Mesenchymal stem cell (in vitro differentiated cells and primary cell): ENCODE measurements around the gene CYB5R3.
"Not testable (repeated sequence)": the region's sequence is repeated elsewhere in the genome, so short reads cannot be mapped to it uniquely, and the experiment has no call there.

Source experiments
- DNase-seq: peaks from one replicate; pipeline ENCODE4 v3.0.0-alpha.2; 2013
- H2AFZ ChIP-seq: one replicate; pipeline ENCODE4 v1.6.1; 2013; ENCODE audit warnings: low read depth, mild to moderate bottlenecking, control low read depth, inconsistent platforms, low read length, moderate library complexity
- H2AK5ac ChIP-seq: 2 replicates; pipeline ENCODE4 v1.6.1; 2013; ENCODE audit warnings: low read length, moderate library complexity, mild to moderate bottlenecking, inconsistent platforms; ENCODE audit not compliant: severe bottlenecking
- H2BK120ac ChIP-seq: one replicate; pipeline ENCODE4 v1.6.1; 2013; ENCODE audit warnings: low read depth, mild to moderate bottlenecking, inconsistent platforms, low read length, moderate library complexity
- H2BK12ac ChIP-seq, 2 experiments: one replicate each; pipeline ENCODE4 v1.6.1; 2013; ENCODE audit warnings: inconsistent platforms in 2 of 2, low read length in 2 of 2, mild to moderate bottlenecking in 2 of 2, moderate library complexity in 2 of 2, control low read depth in 1 of 2
- H2BK15ac ChIP-seq: one replicate; pipeline ENCODE4 v1.6.1; 2013; ENCODE audit warnings: mild to moderate bottlenecking, low read depth, inconsistent platforms; ENCODE audit not compliant: poor library complexity, severe bottlenecking
- H2BK5ac ChIP-seq: 2 replicates; pipeline ENCODE4 v1.6.1; 2013; ENCODE audit warnings: low read depth, mild to moderate bottlenecking, low read length, control low read depth, inconsistent platforms; ENCODE audit not compliant: poor library complexity, severe bottlenecking
- H3K14ac ChIP-seq, 2 experiments: one replicate each; pipeline ENCODE4 v1.6.1; 2013; ENCODE audit warnings: inconsistent platforms in 2 of 2, low read length in 2 of 2, control low read depth in 1 of 2, mild to moderate bottlenecking in 1 of 2, moderate library complexity in 1 of 2
- H3K18ac ChIP-seq, 2 experiments: one replicate each; pipeline ENCODE4 v1.6.1; 2013; ENCODE audit warnings: inconsistent platforms in 2 of 2, low read length in 2 of 2, control low read depth in 1 of 2, low read depth in 1 of 2, mild to moderate bottlenecking in 1 of 2
- H3K23ac ChIP-seq, 2 experiments: one replicate each; pipeline ENCODE4 v1.6.1; 2013; ENCODE audit warnings: inconsistent platforms in 2 of 2, low read length in 2 of 2, mild to moderate bottlenecking in 2 of 2, moderate library complexity in 2 of 2, control low read depth in 1 of 2
- H3K27ac ChIP-seq: 2 replicates; pipeline ENCODE4 v1.5.1; 2013; ENCODE audit warnings: mild to moderate bottlenecking, moderate library complexity, low read length, control low read depth, inconsistent platforms; ENCODE audit not compliant: poor library complexity, severe bottlenecking
- H3K27me3 ChIP-seq, 2 experiments: 2 replicates each; pipeline versions ENCODE4 v1.6.1 to v1.7.0; 2013; ENCODE audit warnings: low read length in 2 of 2, mild to moderate bottlenecking in 2 of 2, moderate library complexity in 2 of 2, control low read depth in 1 of 2, inconsistent platforms in 1 of 2; ENCODE audit not compliant: control insufficient read depth in 1 of 2, insufficient read depth in 1 of 2
- H3K36me3 ChIP-seq, 2 experiments: 2 replicates each; pipeline versions ENCODE4 v1.6.1 to v1.7.0; 2013; ENCODE audit warnings: low read length in 2 of 2, control low read depth in 1 of 2, inconsistent platforms in 1 of 2, low read depth in 1 of 2, mild to moderate bottlenecking in 1 of 2; ENCODE audit not compliant: insufficient read depth in 2 of 2, control insufficient read depth in 1 of 2
- H3K4ac ChIP-seq, 2 experiments: one replicate each; pipeline ENCODE4 v1.6.1; 2013; ENCODE audit warnings: inconsistent platforms in 2 of 2, low read length in 2 of 2, mild to moderate bottlenecking in 2 of 2, moderate library complexity in 2 of 2, control low read depth in 1 of 2, low read depth in 1 of 2
- H3K4me1 ChIP-seq: 2 replicates; pipeline ENCODE4 v1.6.1; 2013; ENCODE audit warnings: low read depth, low read length, control low read depth; ENCODE audit not compliant: control insufficient read depth, insufficient read depth
- H3K4me2 ChIP-seq: 2 replicates; pipeline ENCODE4 v1.6.1; 2013; ENCODE audit warnings: low read length, mild to moderate bottlenecking, inconsistent platforms; ENCODE audit not compliant: poor library complexity, severe bottlenecking
- H3K4me3 ChIP-seq, 2 experiments: 2 replicates each; pipeline versions ENCODE4 v1.5.1 to v1.7.0; 2013; ENCODE audit warnings: low read length in 2 of 2, mild to moderate bottlenecking in 2 of 2, control low read depth in 1 of 2, low read depth in 1 of 2; ENCODE audit not compliant: insufficient read depth in 1 of 2
- H3K79me1 ChIP-seq: replicated peaks from 2 replicates; pipeline ENCODE4 v1.6.1; 2013; ENCODE audit warnings: mild to moderate bottlenecking, control low read depth, low read length, inconsistent platforms; ENCODE audit not compliant: poor library complexity, severe bottlenecking
- H3K9ac ChIP-seq: 2 replicates; pipeline ENCODE4 v1.7.0; 2013; ENCODE audit warnings: mild to moderate bottlenecking, low read length, moderate library complexity
- H3K9me3 ChIP-seq: 2 replicates; pipeline ENCODE4 v1.7.0; 2013; ENCODE audit warnings: mild to moderate bottlenecking, low read length; ENCODE audit not compliant: control insufficient read depth
- H4K8ac ChIP-seq: one replicate; pipeline ENCODE4 v1.6.1; 2013; ENCODE audit warnings: inconsistent platforms, mild to moderate bottlenecking, low read length, moderate library complexity
- H4K91ac ChIP-seq: one replicate; pipeline ENCODE4 v1.6.1; 2013; ENCODE audit warnings: mild to moderate bottlenecking, low read length, inconsistent platforms
- WGBS: methylation state at CpG from one replicate; pipeline ENCODE4 v1.1.7; 2013; ENCODE audit warnings: mixed read lengths; 5-methylcytosine and 5-hydroxymethylcytosine counted together

The CYB5R3 gene

DNA sequence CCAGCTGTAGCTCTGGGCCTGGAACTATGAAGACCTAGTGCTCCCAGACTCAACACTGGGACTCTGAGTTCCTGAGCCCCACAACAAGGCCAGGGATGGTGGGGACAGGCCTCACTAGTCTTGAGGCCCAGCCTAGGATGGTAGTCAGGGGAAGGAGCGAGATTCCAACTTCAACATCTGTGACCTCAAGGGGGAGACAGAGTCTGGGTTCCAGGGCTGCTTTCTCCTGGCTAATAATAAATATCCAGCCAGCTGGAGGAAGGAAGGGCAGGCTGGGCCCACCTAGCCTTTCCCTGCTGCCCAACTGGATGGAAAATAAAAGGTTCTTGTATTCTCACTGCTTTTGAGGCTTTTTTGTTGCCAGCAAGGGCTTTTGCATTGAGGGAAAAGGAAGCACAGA, 75.1 kb downstream of the CYB5R3 start:
- not testable (repeated sequence) for H3K14ac ChIP-seq, H2BK5ac ChIP-seq, H2BK15ac ChIP-seq, H3K4ac ChIP-seq, H3K23ac ChIP-seq, H3K4me2 ChIP-seq, H3K79me1 ChIP-seq, H3K18ac ChIP-seq, H4K91ac ChIP-seq, H3K27ac ChIP-seq, DNase-seq, H3K4me3 ChIP-seq, H2BK12ac ChIP-seq, H3K27me3 ChIP-seq, H3K4me1 ChIP-seq, H3K9me3 ChIP-seq, H2AFZ ChIP-seq, H3K9ac ChIP-seq, H4K8ac ChIP-seq, H2AK5ac ChIP-seq, H2BK120ac ChIP-seq
- 88% methylated on average over 1 of the region's 1 CpG for WGBS
- peaks cover 38 to 76% of the 10 kb centered on the region in 2 experiments for H3K36me3 ChIP-seq

- not testable (repeated sequence) for H2BK120ac ChIP-seq, H3K23ac ChIP-seq, H3K79me1 ChIP-seq, H3K9ac ChIP-seq, DNase-seq, H2AFZ ChIP-seq, H3K14ac ChIP-seq, H2BK5ac ChIP-seq, H3K9me3 ChIP-seq, H3K27ac ChIP-seq, H3K4me1 ChIP-seq, H2AK5ac ChIP-seq, H2BK12ac ChIP-seq, H2BK15ac ChIP-seq, H4K8ac ChIP-seq, H3K4me2 ChIP-seq, H3K4me3 ChIP-seq, H3K18ac ChIP-seq, H3K27me3 ChIP-seq, H3K4ac ChIP-seq, H4K91ac ChIP-seq
- 93% methylated on average over 12 of the region's 12 CpGs for WGBS
- peaks cover 22 to 51% of the 10 kb centered on the region in 2 experiments for H3K36me3 ChIP-seq
Observed at GRCh38 chr22:42571068-42571467, 78.1 kb downstream of the CYB5R3 start.

- not testable (repeated sequence) for H3K79me1 ChIP-seq, H3K9ac ChIP-seq, H2BK15ac ChIP-seq, H4K91ac ChIP-seq, H3K14ac ChIP-seq, H3K18ac ChIP-seq, H2AK5ac ChIP-seq, H3K4me2 ChIP-seq, H4K8ac ChIP-seq, DNase-seq, H3K27ac ChIP-seq, H2BK120ac ChIP-seq, H2BK5ac ChIP-seq, H3K23ac ChIP-seq, H3K4me1 ChIP-seq, H3K4ac ChIP-seq, H2AFZ ChIP-seq, H3K27me3 ChIP-seq, H3K9me3 ChIP-seq, H2BK12ac ChIP-seq
- Histone ChIP-seq H3K4me3 (peak overlapping the region in 1 of 2 experiments; percentile 1), H3K36me3 (peaks cover 22 to 46% of the 10 kb centered on the region in 2 experiments)
- WGBS = 75% methylated on average over 8 of the region's 9 CpGs
Observed at GRCh38 chr22:42570580-42570979, 78.6 kb downstream of the CYB5R3 start.

- 89% methylated on average over 5 of the region's 6 CpGs for WGBS
Observed at GRCh38 chr22:42567950-42568349, 81.2 kb downstream of the CYB5R3 start.

More at GRCh38 chr22:42567950-42568349, 81.2 kb downstream of the CYB5R3 start:
- H3K4me1 ChIP-seq, H3K18ac ChIP-seq, H2BK12ac ChIP-seq, H2AK5ac ChIP-seq, H2AFZ ChIP-seq, DNase-seq, H2BK5ac ChIP-seq, H3K27ac ChIP-seq, H2BK15ac ChIP-seq, H3K23ac ChIP-seq, H3K79me1 ChIP-seq, H3K9me3 ChIP-seq, H4K91ac ChIP-seq, H3K4me2 ChIP-seq, H2BK120ac ChIP-seq, H3K14ac ChIP-seq, H3K9ac ChIP-seq, H3K27me3 ChIP-seq, H3K4me3 ChIP-seq, H4K8ac ChIP-seq, H3K4ac ChIP-seq: not testable (repeated sequence)
- H3K36me3 ChIP-seq = peaks cover 14 to 29% of the 10 kb centered on the region in 2 experiments
